ENCODE results near the gene LACTB. TPM values are rescaled to one million over a fixed set of nuclear protein-coding genes. Genes with fewer than 3 reads are reported as not detected.

Gene LACTB
- total RNA-seq, 1 experiment from 2014 or later, result 17.2 TPM

GRCh38 chr15:63135804-63136203 is 14.1 kb downstream of the LACTB start:
- H3K27ac Mint-ChIP-seq, result no peak overlapping the region
- TF ChIP-seq IRF2 (CRISPR knock-in tag; IDR thresholded peaks at IDR 0.05; ENCODE audit: borderline replicate concordance, low read depth) (no peak), TEAD4 (CRISPR knock-in tag; IDR thresholded peaks at IDR 0.05) (no peak), ZBTB21 (CRISPR knock-in tag; IDR thresholded peaks at IDR 0.05; ENCODE audit: borderline replicate concordance) (no peak), SMAD4 (CRISPR knock-in tag; IDR thresholded peaks at IDR 0.05) (no peak), ZNF423 (CRISPR knock-in tag; IDR thresholded peaks at IDR 0.05) (no peak), JUN (CRISPR knock-in tag; IDR thresholded peaks at IDR 0.05) (no peak), FOXJ3 (CRISPR knock-in tag; IDR thresholded peaks at IDR 0.05; ENCODE audit: borderline replicate concordance) (no peak), NFE2L1 (CRISPR knock-in tag; IDR thresholded peaks at IDR 0.05) (no peak), ZNF512 (CRISPR knock-in tag; IDR thresholded peaks at IDR 0.05; ENCODE audit: borderline replicate concordance) (no peak), ZNF138 (CRISPR knock-in tag; conservative IDR thresholded peaks at IDR 0.05) (no peak), TCF7 (CRISPR knock-in tag; IDR thresholded peaks at IDR 0.05; ENCODE audit: low read depth) (no peak), ETV6 (CRISPR knock-in tag; IDR thresholded peaks at IDR 0.05) (no peak), RORB (CRISPR knock-in tag; IDR thresholded peaks at IDR 0.05) (no peak)
- TF ChIP-seq, protein P1, sequence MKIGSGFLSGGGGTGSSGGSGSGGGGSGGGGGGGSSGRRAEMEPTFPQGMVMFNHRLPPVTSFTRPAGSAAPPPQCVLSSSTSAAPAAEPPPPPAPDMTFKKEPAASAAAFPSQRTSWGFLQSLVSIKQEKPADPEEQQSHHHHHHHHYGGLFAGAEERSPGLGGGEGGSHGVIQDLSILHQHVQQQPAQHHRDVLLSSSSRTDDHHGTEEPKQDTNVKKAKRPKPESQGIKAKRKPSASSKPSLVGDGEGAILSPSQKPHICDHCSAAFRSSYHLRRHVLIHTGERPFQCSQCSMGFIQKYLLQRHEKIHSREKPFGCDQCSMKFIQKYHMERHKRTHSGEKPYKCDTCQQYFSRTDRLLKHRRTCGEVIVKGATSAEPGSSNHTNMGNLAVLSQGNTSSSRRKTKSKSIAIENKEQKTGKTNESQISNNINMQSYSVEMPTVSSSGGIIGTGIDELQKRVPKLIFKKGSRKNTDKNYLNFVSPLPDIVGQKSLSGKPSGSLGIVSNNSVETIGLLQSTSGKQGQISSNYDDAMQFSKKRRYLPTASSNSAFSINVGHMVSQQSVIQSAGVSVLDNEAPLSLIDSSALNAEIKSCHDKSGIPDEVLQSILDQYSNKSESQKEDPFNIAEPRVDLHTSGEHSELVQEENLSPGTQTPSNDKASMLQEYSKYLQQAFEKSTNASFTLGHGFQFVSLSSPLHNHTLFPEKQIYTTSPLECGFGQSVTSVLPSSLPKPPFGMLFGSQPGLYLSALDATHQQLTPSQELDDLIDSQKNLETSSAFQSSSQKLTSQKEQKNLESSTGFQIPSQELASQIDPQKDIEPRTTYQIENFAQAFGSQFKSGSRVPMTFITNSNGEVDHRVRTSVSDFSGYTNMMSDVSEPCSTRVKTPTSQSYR (CRISPR knock-in tag; IDR thresholded peaks at IDR 0.05), result no peak
- TF ChIP-seq, protein P2, sequence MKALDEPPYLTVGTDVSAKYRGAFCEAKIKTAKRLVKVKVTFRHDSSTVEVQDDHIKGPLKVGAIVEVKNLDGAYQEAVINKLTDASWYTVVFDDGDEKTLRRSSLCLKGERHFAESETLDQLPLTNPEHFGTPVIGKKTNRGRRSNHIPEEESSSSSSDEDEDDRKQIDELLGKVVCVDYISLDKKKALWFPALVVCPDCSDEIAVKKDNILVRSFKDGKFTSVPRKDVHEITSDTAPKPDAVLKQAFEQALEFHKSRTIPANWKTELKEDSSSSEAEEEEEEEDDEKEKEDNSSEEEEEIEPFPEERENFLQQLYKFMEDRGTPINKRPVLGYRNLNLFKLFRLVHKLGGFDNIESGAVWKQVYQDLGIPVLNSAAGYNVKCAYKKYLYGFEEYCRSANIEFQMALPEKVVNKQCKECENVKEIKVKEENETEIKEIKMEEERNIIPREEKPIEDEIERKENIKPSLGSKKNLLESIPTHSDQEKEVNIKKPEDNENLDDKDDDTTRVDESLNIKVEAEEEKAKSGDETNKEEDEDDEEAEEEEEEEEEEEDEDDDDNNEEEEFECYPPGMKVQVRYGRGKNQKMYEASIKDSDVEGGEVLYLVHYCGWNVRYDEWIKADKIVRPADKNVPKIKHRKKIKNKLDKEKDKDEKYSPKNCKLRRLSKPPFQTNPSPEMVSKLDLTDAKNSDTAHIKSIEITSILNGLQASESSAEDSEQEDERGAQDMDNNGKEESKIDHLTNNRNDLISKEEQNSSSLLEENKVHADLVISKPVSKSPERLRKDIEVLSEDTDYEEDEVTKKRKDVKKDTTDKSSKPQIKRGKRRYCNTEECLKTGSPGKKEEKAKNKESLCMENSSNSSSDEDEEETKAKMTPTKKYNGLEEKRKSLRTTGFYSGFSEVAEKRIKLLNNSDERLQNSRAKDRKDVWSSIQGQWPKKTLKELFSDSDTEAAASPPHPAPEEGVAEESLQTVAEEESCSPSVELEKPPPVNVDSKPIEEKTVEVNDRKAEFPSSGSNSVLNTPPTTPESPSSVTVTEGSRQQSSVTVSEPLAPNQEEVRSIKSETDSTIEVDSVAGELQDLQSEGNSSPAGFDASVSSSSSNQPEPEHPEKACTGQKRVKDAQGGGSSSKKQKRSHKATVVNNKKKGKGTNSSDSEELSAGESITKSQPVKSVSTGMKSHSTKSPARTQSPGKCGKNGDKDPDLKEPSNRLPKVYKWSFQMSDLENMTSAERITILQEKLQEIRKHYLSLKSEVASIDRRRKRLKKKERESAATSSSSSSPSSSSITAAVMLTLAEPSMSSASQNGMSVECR (CRISPR knock-in tag; IDR thresholded peaks at IDR 0.05; ENCODE audit: borderline replicate concordance), result no peak
- TF ChIP-seq, protein P3, sequence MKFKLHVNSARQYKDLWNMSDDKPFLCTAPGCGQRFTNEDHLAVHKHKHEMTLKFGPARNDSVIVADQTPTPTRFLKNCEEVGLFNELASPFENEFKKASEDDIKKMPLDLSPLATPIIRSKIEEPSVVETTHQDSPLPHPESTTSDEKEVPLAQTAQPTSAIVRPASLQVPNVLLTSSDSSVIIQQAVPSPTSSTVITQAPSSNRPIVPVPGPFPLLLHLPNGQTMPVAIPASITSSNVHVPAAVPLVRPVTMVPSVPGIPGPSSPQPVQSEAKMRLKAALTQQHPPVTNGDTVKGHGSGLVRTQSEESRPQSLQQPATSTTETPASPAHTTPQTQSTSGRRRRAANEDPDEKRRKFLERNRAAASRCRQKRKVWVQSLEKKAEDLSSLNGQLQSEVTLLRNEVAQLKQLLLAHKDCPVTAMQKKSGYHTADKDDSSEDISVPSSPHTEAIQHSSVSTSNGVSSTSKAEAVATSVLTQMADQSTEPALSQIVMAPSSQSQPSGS (CRISPR knock-in tag; IDR thresholded peaks at IDR 0.05; ENCODE audit: borderline replicate concordance, low read depth), result no peak
- no peaks in the 10 kb centered on the region for H3K4me1 Mint-ChIP-seq
- H3K36me3 Mint-ChIP-seq, result no peaks in the 10 kb centered on the region
- H3K9me3 Mint-ChIP-seq, result no peaks in the 10 kb centered on the region
- DNase-seq (ENCODE audit: low spot score) (no peak), ATAC-seq (no peak)
- ChIA-PET CTCF (no interaction called here), POLR2A (no interaction called here)
- H3K4me3 Mint-ChIP-seq, result no peak overlapping the region
- H3K27me3 Mint-ChIP-seq (ENCODE audit: low read depth), result no peaks in the 10 kb centered on the region

DNA sequence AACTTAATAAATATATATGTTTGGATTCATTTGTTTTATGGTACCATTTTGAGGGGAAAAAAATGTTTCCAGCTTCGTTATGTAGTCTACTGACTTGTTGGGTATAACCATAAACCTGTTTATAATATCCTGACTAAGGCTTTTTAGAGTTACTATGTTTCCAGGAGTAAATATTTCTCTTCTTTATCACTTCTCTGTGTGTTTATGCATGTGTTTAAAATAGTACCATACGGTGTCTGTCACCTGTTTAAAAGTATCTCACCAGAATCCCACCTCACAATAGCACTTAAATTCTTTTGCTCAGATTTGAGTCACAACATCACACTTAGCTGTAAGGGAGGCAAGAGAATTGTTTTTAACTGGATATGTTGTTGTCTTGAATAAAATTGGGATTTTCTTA is 15.1 kb downstream of the LACTB start:
- Mint-ChIP-seq H3K9me3 (no peaks in the 10 kb centered on the region), H3K4me3 (no peak overlapping the region), H3K4me1 (no peaks in the 10 kb centered on the region), H3K27ac (no peak overlapping the region), H3K27me3 (ENCODE audit: low read depth) (no peaks in the 10 kb centered on the region), H3K36me3 (no peaks in the 10 kb centered on the region)
- TF ChIP-seq GABPB1 (CRISPR knock-in tag; IDR thresholded peaks at IDR 0.05) (no peak), AR (CRISPR knock-in tag; IDR thresholded peaks at IDR 0.05) (no peak), ZNF232 (CRISPR knock-in tag; IDR thresholded peaks at IDR 0.05) (no peak)
- TF ChIP-seq, protein P4, sequence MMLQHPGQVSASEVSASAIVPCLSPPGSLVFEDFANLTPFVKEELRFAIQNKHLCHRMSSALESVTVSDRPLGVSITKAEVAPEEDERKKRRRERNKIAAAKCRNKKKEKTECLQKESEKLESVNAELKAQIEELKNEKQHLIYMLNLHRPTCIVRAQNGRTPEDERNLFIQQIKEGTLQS (CRISPR knock-in tag; conservative IDR thresholded peaks at IDR 0.05), result no peak
- no peak for DNase-seq (ENCODE audit: low spot score)
- ChIA-PET POLR2A (no interaction called here), CTCF (no interaction called here)
- no peak for ATAC-seq
